Hematopoietic multipotent progenitor cell treated with erythropoietin and hydrocortisone succinate and interleukin-3 and kit ligand, for 6 days (in vitro differentiated cells): Measurements from ENCODE around the gene CTCF.

Experiments
- DNase-seq: peaks from one replicate; pipeline ENCODE4 v3.0.0-alpha.2; 2015

The CTCF gene

DNA sequence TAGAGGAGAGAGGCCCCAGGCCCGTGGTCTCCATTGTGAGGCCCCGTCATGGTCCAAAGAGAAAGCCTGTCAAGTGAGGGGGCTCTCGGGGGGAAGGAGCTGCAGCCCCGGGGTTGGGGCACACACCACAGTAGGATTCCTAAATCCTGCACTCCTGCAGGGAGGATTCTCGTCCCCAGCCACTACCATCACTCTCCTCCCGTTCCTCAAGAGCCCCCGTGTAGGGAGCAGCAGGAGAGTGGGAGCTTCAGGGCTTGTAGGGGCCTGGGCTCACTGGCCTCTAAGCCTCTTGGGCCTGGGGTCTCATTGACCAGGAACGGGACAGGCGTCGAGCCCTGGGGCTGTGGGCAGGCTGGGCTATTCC lies 105.1 kb downstream of the CTCF start:
- no peak for DNase-seq

DNA sequence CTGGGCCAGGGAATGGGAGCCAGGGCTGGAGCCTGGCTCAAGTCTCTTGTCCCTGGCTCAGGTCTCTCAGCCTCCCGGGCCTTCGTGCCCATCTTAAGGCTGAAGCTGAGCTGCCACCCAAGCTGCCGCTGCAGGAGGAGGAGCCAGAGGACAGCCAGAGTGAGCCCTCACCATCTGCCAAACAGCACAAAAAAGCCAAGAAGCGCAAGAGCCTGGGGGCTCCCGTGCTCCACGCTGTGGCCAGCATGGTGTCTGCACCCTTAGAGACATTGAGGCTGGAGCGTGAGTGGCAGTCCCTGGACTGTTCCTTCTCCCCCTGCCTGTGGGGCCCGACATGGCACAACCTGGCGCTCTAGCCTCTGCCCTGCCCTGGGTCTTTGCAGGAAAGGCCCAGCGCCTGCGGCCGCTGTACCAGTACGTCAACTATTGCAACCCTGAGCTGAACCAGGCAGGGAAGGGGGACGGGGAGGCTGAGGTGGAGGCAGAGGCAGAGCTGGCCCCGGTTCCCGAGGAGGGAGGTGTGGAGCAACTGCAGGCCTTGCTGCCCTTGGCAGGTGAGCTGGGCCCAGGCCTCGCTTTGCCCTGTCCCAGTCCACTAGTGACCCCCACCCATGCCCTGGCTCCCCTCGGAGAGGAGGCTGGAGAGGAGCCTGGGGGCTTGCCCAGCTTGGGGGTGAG lies 105.6 kb downstream of the CTCF start:
- peak; percentile 98 for DNase-seq

DNA sequence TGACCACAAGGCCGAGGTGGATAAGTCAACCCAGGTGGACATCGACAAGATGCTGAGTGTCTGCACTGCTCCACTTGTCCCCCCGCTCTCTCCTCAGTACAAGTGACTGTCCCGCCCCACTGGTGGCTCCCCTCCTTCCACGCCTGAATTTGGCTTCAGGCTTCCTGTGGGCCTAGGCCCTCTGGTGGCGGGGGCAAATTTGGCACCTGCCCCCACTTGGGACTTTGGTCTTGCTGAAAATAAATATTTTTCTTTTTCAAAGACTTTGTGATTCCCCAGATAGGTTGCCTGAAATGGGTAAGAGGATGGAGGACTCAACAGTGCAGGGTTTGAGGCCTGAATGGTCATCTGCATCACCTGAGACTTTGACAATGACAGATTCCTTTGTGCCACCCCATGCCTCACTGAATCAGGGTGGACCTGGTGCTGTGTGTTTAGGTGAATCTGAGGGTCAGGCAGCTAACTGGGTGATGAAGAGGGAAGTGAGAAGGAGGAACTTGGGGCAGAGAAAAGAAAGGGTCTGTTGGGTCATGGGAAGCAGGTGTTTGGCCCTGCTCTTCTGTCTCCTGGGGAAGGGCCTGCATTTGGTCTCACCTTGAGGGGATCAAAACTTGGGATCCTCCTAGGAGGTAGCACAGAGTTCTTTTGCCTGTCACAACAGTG lies 106.3 kb downstream of the CTCF start:
- DNase-seq = peak; percentile 54

DNA sequence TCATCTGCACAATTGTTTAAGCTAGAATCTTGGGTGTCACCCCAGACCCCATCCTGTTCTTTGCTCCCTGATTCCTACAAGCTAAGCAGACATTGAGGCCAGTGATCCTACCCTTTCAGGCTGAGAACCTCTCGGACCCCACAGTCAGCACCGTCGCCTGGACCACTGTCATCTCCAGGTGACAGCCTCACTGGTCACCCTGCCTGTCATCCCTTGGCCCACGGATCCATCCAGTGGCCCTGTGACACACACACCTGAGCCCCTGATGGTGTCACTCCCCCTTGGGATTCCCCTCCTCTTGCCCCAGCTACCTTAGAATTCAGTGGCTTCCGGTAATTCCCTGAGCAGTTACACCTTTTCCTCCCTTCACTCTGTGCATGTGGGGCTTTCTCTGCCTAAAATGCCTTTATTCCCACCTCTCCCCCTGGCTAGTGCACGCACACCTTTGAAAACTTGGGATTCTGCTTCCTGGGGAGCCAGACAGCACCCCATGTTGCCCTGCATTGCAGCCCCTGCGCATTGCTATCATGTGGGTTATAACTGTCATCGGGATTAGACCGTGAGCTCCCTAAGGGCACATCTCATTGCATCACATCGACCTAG lies 107.3 kb downstream of the CTCF start:
- DNase-seq = no peak

DNA sequence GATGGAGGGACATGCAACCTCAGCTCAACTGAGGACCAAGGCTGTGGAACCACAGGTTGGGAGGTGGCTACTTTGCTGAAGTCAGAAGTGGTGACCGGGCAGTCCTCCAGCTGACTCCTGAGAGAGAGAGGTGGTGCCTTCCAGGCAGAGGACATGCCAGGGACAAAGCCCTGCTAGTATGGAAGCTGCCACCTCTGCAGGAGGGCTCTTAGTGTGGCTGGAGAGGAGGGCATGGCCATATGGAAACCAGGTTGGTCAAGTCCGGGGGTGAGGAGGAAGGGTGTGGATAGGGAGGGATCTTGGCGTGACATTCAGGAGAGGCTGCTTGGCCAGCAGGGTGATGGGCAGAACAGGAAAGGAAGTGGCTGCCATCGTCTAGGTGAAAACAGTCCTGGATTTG lies 110.0 kb downstream of the CTCF start:
- DNase-seq = no peak

DNA sequence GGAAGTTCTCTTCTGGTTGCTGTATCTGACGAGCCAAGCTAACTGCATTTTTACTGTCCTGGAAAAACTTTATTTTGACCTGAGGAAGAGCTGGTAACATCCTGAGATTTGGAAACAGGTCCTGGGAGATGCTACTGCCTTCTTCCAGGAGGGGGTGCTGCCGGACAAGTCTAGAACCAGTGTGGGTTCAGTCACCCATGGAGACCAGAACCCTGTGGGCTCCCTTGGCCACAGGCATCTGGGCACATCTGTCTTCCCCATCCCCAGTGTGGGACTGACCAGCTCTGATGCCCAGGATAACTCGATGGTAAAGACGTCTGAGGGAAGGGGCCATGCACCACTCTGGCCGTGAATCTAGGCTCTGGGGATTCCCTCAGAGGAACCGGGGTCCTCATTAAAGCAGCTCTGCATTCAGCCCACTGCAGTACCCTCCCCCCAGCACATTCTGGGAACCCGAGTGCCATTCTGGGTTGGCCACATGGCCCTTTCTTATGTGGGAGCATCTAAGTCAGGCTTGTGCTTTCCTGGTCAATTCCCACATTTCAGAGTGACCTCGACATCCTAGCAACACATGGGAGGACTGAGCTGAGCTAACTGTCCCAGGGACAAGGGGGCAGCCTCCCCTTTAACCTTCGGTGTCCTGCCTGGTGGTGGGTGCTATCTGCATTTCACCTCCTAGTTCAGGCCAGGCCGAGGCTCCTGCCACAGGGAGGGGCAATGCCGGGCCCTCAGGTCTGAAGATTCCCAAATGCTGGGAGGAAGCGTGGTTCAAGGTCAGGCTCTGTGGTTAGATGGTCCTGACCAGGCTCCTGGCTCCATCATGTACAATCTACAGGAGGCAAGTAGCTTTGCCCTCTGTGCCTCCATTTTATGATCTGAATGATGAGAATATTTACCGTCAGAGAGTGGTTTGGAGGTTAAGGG lies 110.7 kb downstream of the CTCF start:
- DNase-seq = peak; percentile 90

DNA sequence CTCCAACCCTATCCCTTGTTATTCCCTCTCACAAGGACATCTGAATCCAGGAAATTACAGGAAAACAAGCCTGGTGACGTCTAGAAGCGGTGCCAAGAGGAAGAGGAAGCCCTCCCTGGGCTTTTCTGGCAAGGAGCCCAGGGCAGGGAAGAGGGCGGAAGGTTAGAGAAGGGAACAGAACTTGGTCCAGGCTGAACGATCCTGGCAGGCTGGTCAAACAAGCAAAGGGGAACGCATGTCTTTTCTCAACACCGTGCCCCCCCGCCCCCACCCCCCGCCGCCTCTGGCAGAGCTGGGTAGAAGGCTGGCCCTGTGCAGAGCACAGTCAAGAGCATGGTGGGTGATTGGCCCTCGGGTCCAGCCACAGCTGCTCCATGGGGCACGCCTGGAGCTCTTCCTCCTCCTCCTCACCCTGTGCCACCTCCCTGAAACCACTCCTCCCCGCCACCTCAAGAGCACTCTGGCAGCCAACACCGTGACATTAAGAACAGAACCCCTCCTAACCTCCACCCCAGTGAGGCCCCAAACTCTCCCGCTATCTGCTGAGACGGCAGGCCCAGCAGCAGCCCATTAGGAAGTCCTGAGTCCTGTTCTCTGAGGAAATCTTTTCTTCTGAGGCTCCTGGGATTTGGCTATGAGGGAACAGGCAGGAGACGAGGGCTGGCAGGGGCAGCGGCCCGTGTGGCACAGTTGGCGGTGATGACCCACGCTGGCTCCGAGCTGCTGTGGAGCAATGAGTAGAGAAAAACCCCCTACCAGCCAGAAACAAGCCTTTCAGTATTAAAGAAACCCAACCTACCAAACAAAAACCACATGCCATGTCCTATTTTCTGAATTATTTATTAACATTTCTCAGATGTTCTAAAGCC lies 111.6 kb downstream of the CTCF start:
- peak; percentile 81 for DNase-seq

DNA sequence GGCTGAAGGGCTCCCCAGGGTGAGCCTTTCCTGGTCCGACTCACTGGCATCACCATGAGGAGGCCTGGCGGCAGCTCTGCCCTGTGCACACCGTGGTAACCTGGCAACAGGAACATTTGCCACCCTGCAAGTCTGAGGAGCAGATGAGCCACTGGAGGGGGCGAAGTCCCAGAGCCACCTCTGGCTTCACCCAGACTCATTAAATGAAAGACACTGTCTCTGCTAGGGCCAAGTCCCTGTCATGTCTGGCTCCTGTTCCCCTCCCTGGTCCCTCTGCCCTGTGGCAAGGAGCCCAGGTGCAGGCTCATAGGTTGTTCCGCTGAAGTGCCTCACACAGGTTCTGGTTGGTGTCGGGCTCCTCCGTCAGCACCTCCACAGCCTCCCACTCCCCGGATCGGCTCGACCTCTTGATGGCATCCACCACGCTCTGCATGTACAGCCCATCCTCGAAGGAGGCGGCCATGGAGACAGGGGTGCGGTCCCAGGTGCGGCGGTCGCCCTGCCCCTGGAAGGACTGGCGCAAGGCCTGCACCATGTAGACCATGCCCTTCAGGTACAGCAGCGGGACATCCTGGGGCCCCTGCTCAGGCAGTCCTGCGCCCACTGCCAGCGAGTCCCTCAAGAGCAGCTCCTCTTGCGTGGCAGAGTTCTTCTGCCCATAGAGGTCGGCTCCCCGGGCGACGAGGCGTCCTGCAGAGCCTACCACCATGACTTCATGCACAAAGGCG lies 112.7 kb downstream of the CTCF start:
- DNase-seq = no peak

DNA sequence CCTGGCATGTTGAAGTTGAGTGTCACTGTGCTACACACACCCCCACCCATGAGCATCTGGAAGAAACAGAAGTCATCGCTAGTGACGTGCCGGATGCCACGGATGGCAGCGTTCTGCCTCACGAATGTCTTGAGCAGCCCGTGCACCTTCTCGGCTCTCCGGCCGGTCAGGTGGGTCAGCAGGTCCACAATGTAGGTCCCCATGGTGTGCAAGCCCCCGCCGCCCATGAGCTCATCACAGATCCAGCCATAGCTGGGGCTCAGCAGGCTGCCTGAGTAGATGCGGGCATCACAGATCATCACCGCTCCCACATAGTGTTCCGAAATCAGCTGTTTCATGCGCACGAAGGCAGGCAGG lies 113.2 kb downstream of the CTCF start:
- DNase-seq = no peak

DNA sequence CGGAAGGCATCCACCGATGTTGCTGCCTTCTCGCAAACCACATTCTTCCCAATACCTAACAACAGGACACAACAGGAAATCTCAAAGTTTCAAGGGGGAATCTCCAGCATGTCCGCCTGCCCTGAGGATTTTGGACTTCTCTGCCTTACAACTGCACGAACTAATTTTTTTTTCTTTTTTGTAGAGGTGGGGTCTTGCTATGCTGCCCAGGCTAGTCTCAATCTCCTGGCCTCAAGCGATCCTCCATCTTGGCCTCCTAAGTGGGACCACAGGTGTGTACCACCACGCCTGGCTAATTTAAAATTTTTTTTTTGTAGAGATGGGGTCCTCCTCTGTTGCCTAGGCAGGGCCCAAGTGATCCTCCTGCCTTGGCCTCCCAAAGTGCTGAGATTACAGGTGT lies 113.7 kb downstream of the CTCF start:
- DNase-seq = no peak

DNA sequence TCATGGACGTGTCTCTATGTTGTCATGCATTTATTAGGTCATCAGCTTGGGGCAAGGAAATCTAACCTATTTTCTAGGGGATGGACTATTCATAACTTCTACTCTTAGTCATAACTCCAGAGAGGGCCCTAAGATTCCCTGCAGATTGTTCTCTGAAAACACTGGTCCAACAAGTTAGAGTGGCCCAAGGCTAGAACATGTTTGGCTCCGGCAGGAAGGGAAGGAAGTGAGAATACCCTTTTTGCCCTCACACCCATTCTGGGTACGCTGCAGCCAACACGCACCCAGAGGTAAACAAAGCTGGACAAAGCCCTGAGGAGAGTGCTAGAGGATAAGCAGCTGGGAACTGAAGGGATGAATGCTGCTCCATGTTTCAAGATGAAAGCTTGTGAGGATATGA lies 114.2 kb downstream of the CTCF start:
- DNase-seq = no peak

DNA sequence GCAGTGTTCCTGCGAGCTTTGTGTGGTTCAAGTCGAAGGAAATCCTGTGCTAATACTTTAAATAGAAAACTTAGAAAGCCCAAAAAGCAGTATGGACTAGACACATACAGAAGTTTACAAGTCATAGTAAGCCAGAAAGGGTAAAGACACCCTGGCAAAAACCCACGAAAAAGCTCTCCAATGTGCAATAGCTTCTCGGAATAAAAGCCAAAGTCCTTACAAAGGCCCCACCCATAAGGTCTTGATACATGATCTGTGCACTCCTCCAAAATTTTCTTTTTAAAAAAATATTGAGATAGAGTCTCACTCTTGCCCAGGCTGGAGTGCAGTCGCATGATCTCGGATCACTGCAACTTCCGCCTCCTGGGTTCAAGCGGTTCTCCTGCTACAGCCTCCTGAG lies 114.6 kb downstream of the CTCF start:
- no peak for DNase-seq

DNA sequence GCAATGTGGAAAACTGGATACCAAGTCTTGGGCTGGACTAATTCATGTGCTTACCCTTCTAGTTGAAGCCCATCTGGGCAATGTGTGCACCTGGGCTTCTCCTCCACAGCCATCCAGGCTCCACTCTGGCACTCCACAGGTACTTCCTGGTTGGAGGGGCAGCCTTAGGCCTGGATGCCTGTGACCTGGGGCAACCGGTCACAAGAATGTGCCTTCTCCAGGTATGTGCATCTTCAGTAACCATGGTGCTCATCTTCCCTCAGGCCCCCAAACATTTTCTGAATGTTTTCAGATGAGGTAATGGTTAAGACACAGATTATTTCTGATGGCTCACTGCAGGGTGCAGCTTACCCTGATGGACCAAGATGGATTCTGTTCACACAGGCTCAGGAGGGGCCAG lies 115.4 kb downstream of the CTCF start:
- DNase-seq = no peak

DNA sequence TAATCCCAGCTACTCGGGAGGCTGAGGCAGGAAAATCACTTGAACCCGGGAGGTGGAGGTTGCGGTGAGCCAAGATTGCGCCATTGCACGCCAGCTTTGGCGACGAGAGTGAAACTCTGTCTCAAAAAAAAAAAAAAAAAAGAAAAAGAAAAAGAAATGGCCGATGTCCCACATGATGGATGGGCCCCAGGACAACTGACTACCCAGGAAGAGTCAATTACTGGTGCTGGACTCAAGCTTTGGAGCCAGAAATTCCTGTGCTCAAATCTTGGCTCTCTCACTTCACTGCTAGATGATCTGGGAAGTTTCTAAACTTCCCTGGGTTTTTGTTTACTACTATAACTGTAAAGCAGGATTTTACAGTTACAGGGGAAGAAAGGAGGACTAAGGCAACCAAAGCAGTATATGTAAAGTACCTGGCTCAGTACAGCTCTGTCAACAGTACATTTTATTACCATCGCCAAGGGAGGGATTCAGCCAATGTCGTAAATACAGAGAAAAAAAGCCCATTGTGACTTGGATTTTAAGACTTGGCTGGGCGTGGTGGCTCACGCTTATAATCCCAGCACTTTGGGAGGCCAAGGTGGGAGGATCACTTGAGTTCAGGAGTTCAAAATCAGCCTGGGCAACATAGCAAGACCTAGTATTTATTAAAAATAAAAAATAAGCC lies 116.2 kb downstream of the CTCF start:
- no peak for DNase-seq

DNA sequence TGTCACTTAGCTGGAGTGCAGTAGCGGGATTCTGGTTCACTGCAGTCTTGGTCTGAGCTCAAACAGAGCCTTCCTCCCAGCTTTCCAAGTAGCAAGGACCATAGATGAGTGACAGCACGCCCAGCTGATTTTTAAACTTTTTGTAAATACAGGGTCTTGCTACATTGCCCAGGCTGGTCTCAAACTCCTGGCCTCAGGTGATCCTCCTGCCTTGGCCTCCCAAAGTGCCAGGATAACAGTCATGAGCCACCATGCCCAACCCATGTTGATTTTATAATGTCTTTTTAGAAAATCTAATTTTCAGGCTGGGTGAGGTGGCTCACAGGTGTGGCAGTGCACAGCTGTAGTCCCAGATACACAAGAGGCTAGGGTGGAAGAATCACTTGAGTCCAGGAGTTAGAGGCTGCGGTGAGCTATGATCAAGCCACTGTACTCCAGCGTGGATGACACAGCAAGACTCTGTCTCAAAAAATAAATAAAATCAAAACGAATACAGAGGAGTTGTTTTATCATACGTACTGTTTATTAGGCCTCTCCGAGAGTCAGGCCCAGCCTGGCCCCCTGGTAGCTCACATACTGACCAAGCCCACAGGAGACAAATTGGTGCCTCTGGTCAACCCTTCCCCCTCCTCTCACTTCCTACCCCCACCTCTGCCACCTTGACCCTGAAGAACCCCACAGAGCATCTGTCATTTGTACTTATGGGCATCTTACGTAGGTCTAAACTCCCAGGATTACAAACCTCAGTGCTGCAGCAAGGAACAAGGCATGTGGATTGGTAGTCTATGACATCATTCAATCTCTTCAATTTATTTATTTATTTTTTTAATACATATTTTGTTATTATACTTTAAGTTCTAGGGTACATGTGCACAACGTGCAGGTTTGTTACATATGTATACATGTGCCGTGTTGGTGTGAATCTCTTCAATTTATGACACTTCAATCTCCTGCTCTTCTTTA lies 117.9 kb downstream of the CTCF start:
- no peak for DNase-seq

DNA sequence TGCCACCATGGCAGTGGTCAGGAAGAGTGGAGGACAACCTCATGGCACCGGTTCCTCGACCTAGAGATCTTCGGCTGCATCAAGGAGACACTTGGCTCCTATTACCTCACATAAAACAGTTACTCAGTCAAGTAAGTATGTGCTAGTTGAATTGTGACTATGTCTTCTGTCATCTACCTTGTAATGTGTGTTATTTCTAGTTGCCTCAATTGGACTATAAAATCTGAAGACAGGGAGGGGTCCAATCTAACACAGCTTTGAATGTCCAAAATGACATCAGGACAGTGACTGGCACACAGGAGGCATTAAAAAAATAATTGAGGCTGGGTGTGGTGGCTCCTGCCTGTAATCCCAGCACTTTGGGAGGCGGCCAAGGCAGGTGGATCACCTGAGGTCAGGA lies 121.4 kb downstream of the CTCF start:
- no peak for DNase-seq

DNA sequence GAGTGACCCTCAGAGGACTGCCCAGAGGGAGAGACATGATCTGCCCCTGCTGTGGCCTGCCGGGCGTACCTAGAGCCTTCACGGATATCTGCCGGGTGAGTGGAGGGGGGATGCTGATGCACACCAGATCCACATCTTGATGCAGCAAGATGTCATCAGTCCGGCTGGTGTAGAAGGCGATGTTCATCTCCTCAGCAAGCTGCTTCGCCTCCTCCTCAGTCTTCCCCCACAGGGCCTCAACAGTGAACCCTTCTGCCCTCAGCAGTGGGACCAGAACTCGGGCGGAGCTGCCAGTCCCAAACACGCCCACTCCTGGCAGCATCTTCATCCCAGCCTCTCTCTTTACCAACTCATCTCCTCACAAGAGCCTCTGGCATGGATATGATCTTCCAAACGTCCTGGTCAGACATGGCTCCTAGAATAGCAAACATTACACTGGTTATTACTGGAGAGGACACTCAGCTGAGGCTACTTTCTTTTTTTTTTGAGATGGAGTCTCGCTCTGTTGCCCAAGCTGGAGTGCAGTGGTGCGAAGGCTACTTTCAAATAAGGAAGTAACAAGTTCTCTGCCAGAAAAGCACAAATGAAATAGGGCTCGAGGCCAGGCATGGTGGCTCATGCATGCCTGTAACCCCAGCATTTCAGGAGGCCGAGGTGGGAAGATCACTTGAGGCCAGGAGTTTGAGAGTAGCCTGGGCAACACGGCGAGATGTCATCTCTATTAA lies 123.2 kb downstream of the CTCF start:
- no peak for DNase-seq
